ENCODE data around the gene TBRG4.

Gene TBRG4

DNA sequence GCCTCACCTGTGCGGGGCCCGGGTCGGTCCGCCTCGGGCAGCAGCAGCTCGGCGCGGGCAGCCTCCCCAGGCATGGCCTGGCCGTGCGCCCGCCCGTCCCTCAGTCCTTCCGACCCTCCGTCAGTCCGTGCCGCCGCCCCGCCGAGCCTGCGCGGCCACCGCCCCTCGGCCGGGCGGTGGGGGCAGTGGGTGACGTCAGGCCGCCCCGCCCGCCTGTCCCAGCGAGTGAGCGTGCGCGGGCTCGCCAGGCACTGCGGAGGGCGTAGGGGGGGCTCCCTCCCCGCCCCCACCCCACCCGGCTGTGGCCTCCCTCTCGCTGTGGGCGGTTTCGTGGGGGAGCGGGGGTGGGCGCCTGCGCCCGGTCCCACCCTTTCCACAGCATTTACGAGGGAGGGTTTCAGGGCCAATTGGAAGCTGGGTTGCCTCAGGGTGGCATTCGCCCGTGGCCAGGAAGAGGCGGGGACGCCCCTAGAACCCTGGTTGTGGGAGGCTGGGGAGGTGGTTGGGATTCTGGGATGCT, 22.6 kb downstream of the TBRG4 start, which contains the start of gene NACAD:
TSS of gene NACAD (minus strand) at position 149 of the 520 bp plus-strand sequence. CDS start at position 74, 75 bp downstream.
- DNase-seq (ENCODE audit: low read depth in 2 of 2) = no peak

DNA sequence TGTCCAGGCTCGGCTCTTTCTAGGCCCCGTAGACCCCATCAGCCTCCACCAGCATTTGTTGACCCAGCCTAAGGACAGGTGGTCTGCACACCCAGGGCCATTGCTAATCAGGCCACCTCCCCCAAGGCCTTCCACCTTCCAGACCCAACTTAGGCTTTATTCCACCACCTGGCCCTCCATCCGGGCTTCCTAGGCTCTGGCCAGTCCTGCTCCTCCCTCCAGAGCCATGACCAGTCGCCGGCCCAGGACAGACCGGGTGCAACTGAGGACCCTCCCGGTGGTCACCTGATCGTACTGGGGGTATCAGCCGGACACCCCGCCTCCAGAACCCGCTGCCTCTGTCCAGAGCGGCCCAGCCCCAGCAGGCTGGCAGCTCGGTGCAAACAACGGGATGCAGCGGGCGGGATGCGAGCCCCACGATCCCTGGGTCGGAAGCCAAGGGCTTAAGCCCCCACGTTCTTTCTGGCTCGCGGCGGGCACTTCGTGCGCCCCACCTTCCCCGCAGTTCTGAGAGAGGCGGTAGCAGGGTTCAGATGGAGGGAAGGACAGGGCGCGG, 23.3 kb downstream of the TBRG4 start:
- no peak for DNase-seq (ENCODE audit: low read depth in 2 of 2)

DNA sequence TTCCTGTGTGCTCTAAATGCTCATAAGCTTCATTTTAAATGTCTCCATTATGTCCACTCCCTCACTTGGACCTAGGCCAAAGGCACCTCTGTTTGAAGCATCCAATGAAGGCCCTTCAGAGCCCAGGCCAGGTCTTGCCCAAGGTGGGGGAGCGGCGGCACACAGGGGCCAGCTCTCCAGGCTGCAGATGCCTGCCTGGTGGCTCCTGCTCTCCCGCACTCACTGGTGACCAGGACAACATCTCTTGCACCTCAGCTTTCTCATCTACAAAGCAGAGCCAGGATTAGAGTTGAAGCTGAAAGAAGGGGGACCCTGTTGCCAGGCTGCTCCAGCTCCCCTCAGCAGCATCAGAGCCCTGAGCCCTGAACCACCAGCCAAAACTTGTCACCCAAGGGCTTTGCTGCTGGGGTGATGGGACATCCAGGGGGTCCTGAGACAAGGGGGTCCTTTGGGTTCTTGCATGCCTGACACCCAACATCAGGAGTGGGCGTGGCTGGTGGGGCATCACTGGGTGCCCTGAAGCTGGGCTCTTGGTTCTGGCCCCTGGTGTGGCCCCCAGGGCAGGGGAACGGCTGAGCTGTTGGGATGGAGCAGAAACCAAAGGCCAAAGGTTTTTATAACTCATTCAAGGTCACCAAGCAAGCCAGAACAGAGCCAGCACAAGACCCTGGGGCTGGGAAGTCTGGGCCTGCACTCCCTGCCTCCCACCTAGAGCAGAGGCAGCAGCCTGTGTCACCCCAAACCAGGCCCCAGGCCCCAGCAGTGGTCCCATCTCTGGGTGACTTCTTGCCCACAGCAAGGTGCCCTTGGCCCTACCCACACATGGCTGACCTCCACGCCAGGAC, 24.0 kb downstream of the TBRG4 start:
- DNase-seq (ENCODE audit: low read depth in 2 of 2) = no peak

DNA sequence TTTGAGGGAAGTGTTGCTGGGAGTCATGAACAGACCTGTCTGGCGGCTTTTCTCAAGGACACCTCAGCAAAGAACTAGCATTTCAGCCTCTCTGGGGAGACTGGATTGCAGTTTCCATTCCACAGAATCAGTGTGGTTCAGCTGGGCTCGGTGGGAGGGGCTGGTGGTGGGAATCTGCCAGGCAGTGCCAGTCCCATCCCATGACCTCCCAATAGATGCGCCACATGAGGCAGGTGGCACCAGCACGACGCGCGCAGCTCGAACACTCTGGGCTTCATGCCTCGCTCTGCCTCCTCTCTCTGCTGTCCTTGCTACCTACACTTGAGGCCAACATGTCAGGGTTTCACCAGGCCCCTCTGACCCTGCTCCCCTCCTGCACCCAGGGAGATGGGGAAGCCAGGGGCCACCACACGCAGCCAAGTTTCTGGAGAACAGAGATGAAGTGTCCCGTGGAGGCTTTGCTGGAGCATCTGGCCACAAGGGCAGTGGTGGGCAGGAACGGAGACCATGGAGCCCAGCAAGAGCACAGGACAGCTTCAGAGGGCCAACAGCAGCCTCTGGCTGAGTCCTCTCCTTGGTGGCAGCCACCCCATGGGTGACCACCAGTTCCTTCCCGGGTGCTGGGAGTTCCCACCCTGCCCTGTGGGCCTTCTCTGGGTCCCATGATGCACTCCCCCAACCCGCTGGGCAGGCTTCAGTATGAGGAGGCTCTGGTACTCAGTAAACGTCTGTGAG, 25.0 kb downstream of the TBRG4 start:
- no peak for DNase-seq (ENCODE audit: low read depth in 2 of 2)

DNA sequence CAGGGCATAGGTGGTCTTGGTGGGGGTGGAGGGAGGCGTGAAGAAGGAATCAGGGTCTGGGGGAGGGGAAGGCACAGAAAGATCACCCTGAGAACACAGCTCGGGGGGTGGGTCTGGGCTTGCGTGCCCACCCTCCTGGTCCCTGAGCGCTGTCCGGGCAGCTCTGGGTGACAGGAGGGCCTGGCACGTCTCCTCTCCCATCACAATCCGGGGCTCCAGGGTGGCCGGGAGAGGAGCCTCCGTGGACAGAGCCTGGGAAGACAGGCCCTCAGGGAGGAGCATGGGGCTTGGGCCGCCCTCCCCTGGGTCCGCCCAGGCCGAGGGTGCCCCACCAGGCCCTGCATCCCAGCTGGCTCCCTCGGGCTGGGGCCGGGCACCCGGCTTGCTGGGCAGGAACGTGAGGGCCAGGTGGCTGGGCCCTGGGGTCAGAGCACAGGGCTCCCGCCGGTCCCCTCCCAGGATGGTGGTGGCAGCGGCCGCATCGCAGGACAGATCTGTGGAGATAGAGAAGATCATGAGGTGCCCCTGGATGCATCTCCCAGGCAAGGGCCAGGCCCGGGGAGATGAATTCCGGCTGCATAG, 25.8 kb downstream of the TBRG4 start:
- DNase-seq (ENCODE audit: low read depth in 2 of 2) = no peak

DNA sequence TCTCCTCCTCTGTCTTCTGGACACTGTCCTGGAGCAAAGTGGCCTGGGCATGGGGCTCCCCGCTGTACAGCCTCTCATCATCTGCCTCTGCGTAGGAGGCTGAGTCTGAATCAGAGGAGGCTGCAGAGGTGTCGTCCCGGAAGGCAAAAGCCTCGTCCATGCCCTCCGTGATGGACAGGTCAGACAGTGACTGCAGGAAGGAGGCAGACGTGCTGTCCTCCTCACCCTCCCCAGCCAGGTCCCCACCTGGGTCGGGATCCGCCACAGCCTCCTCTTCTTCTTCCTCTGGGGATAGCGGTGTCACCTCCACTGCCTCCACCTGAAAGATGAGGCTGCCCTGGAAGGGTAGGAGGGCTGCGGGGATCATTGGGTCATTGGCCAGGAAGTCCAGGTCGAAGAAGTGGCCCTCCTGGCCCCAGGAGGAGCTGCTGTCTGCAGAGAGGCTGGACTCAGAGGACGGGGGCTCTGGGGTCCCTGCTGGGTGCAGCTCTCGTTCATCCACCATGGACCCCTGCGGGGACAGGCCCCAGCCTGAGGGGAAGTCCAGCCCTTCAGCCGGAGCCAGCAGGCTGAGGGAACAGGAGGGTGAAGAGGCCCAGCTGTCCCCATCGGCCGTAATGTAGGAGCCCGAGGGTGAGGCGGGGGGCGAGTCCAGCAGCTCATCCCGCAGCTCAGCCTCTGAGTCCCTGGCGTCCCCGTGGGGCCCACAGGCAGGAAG, 26.4 kb downstream of the TBRG4 start:
- no peak for DNase-seq (ENCODE audit: low read depth in 2 of 2)

DNA sequence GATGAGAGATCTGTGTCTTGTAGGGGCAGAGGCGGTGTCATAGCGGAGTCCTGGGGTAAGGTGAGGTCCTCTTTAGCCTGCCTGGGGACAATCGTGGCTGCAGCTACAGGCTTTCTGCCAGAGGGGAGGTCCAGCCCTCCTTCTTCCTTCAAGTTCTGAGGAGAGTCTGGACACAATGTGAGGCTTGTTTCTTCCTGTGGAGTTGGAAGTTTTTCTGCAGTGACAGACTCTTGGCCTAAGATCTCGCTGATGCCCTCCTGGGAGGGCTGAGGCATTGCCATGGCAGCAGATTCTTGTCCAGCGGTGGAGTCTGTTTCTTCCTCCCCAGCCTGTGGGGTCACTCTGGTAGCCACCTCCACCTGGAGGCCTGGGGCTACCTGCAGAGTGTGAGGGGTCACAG, 27.2 kb downstream of the TBRG4 start:
- no peak for DNase-seq (ENCODE audit: low read depth in 2 of 2)

DNA sequence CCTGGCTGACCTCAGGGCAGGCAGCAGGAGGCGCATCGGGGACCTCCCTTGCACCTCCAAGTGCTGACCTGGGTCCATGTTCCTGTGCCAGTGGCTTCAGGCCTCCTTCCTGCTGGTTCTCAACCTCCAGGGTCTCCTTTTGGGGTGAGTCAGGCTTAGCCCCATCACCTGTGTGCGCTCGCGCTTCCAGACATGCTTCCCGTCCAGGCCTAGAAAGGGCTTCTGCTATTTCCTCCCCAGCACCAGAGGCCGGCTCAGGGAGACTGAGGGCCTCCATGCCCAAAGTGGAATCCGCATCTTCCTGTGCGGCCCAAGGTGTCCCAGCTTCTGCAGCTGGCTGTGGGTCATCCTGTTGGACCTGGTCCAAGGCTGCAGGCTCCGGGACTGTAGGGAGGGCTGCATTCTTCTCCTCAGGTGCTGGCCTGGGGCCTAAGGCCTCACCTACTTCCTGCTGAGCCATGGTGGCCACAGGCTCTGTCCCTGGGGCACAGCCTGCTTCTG, 28.6 kb downstream of the TBRG4 start:
- DNase-seq (ENCODE audit: low read depth in 2 of 2) = no peak

DNA sequence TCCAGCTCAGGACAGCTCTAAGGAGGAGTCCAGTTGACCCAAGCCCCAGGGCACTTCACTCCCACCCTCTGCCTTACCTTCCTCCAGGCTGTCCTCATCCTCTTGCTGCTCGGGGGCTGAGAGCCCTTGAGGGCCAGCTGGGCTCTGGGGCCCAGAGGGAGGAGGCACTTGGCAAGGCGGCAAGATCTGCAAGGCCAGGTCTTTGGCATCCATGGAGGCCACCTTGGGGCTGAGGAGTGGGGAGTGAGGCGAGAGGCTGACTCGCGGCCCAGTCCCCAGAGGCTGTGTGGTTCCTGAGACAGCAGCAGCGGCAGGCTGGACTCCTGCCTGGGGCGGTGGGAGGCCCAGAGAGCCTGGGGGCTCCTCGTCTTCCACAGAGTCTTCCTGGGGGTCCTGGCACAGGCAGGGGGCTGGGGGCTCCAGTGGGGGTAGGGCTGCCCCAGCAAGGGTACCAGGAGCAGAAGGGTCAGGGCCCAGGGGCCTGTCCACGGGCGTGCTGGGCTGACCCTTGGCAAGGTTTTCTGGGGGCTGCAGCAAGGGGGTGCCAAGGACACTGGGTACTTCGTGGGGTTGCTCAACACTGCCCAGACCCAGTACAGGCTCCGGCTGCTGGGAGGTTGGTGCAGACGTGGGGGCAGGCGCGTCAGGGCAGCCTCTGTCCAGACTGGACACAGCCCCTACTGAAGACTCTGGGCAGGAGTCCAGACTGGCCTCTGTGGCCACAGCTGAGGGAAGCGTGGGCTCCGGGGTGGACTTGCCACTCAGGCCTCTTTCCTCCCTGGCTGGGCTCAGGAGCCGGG, 29.3 kb downstream of the TBRG4 start:
- DNase-seq (ENCODE audit: low read depth in 2 of 2) = no peak

DNA sequence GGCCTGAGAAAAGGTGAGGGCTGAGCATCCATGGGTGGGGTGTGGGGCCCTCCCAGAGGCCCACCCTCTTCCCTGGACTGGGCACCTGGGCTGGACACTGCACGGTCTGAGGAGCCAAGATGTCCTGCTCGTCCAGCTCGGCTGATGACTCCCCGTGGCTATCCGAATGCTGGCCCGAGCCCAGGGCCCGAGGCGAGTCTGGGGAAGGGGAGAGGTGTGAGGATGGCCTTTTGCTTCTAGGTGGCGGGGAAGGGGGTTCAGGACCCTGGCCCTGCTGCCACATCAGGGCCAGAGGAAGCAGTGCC, 29.9 kb downstream of the TBRG4 start:
- no peak for DNase-seq (ENCODE audit: low read depth in 2 of 2)

DNA sequence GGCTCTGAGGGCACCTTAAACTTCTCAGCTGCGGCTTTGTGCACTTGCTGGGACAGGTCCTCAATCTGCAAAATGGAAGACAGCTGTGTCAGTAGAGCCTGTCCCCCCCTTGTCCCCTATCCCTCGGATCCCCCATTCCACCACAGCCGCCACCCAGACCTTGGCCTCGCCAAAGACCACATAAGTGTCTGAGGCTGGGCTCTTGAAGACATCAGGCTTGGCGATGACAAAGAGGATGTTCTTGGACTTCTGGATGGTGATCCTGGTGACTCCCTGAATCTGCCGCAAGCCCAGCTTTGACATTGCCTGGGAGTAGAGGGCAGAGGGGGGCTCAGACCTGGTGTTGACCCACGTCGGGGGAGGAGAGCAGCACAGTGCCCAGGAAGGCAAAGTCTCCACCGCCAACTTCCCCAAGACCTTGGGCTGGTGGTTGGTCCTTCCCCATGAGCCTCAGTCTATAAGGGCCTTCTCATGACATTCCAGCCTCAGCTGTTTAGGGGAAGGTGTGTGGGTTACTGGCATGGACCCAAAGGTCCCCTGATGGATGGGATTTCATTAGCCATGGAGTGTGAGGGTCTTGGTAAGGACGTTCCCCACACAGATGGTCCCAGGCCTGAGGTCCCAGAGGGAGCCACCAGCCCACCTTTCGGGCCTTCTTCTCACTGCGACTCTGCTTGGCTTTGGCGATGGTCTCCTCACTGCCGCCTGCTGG, 30.4 kb downstream of the TBRG4 start:
- no peak for DNase-seq (ENCODE audit: low read depth in 2 of 2)

DNA sequence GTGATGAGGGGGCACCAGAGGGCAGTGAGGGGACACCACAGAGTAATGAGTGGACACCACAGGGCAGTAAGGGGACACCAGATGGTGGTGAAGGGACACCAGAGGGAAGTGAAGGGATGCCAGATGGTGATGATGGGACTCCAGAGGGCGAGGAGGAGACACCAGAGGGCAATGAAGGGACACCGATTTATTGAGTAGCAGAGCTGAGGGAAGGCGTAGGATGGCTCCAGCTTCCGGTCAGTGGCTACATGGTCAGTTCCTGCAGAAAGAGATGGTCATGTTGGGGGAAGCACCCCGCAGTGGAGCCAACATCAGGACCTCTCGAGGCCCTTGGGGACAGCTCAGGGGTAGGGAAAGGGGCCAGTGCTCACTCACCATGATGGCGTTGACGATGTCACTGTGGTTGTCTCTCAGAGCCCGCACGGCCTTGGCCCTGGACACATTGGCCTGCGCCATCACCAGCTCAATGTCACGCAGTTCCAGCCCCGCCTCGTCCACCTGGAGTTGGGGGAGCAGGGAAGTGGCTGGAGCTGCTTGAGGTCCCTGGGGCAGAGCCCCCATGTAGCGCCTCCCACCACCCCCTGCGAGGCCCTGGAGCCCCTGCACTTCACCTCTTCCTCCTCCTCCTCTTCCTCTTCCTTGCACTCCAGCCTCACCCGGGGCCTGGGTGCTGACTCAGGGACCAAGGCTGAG, 31.1 kb downstream of the TBRG4 start:
- DNase-seq (ENCODE audit: low read depth in 2 of 2) = no peak

DNA sequence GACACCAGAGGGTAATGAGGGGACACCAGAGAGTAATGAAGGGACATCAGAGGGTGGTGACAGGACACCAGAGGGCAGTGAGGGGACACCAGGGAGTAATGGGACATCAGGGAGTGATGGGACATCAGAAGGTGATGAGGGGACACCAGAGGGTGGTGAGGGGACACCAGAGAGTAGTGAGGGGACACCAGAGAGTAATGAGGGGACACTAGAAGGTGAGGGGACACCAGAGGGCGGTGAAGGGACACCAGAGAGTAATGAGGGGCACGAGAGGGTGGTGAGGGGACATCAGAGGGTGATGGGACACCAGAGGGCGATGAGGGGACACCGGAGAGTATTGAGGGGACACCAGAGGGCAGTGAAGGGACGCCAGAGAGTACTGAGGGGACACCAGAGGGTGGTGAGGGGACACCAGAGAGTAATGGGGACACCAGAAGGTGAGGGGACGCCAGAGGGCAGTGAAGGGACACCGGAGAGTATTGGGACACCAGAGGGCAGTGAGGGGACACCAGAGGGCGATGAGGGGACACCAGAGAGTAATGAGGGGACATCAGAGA, 33.3 kb downstream of the TBRG4 start:
- no peak for DNase-seq (ENCODE audit: low read depth in 2 of 2)

DNA sequence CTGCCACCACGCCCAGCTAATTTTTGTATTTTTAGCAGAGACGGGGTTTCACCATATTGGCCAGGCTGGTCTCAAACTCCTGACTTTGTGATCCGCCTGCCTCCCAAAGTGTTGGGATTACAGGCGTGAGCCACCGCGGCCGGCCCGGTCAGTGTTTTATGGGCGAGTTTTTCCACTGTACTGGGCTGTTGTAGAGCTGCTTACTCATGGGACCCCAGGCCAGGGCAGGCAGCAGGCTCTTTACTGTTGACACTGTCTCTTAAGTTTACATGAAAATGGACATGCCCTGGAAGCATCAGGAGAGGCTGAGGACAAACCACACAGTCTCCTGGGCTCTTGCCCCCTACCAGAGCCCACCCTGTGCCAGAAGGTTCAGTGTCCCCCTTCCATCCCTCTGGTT, 33.9 kb downstream of the TBRG4 start:
- DNase-seq (ENCODE audit: low read depth in 2 of 2) = no peak

DNA sequence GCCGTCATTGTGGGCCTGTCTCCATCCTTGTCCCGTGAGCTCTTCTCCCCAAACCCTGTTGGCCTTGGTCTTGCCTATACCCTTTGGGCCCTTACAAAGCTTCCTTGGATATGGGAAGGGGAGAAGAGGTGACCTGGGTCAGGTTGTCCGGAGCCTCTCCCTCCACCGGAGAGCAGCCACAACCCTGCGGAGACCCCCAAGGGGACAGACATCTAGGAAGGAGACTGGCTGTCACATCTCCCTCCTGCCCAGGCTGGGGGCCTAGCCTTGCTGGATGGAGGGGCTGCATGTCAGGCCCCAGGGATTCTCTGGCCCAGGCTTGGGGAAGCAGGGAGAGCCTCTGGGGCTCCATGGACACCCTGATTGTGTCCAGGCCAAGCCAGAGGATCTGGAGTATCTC, 34.6 kb downstream of the TBRG4 start:
- no peak for DNase-seq (ENCODE audit: low read depth in 2 of 2)

DNA sequence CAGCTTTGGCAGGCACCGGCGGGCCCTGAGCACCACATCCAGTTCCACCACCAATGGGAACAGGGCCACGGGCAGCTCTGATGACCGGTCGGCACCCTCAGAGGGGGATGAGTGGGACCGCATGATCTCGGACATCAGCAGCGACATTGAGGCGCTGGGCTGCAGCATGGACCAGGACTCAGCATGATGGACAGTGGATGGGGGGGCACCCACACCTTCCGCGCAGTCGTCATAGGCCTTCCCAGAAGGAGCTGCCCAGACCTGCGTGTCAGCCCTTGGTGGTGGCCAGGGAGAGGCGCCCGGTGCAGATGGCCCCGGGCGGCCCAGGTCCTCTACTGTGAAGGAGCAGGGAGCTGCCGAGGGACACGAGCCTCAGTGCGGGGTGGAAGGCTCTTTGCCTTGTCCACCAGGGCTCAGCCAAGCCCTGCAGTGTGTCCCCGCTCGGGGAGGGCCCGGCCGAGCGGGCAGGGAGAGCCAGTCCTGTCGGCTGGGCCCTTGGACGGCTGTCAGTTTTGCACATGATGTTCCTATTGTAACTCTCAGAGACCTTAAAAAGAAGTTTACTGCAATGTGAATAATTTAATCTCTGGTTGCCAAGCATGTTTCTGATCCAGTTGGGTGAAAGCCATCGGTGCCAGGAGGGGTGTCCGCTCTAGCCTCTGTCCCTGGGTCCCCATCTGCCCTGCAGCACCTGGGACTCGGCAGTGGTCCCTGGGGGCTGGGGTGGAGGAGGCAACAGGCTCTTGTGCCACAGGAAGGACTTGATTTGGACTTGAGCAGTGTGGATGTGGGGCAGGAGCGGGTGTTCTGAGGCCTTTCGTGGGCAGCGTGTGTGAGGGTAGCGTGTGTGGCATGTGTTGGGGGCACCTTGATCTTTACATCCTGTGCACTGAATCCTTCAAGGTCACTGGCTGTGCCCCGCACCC, 35.4 kb downstream of the TBRG4 start:
- DNase-seq (ENCODE audit: low read depth in 2 of 2) = no peak

DNA sequence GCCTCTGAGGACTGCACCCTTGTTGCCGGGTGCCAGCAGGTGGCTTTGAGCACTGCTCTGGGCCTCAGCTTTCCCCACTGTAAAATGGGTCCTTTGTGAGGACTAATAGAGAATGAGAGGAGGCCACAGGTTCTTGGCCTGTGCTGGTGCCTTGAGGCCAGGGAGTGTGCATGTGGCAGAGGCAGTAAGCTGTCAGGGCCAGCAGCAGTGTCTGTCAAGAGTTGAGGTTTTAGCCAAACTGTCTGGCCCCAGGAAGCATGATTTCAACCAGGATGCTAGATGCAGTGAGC, 36.2 kb downstream of the TBRG4 start:
- DNase-seq (ENCODE audit: low read depth in 2 of 2) = no peak
